GM19025 (cell line): ENCODE data around the gene XXYLT1.

Experiments used
- ATAC-seq: cut with Tn5 transposase; IDR thresholded peaks from one replicate; pipeline ENCODE4 v1.9.1; 2021; ENCODE audit warnings: mild to moderate bottlenecking, low read depth, moderate library complexity; ENCODE audit not compliant: unreplicated experiment

Gene XXYLT1

DNA sequence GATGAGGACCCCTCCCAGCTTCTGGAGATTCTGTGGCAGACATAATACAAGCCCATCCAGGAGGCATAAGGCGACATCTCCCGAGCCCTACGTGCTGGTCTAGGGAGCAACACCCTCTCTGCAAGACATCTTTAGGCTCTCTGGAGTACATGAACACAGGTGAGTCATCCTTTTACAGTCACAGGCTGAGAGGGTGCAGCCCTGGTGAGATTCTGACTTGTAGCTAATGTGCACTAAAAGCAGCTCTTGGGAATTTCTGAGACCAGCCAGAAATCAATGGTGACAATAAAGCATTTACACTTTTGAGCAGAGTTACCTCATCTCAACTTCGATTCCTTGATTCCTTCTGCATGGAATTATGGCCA, 131.1 kb downstream of the XXYLT1 start:
- no peak for ATAC-seq

DNA sequence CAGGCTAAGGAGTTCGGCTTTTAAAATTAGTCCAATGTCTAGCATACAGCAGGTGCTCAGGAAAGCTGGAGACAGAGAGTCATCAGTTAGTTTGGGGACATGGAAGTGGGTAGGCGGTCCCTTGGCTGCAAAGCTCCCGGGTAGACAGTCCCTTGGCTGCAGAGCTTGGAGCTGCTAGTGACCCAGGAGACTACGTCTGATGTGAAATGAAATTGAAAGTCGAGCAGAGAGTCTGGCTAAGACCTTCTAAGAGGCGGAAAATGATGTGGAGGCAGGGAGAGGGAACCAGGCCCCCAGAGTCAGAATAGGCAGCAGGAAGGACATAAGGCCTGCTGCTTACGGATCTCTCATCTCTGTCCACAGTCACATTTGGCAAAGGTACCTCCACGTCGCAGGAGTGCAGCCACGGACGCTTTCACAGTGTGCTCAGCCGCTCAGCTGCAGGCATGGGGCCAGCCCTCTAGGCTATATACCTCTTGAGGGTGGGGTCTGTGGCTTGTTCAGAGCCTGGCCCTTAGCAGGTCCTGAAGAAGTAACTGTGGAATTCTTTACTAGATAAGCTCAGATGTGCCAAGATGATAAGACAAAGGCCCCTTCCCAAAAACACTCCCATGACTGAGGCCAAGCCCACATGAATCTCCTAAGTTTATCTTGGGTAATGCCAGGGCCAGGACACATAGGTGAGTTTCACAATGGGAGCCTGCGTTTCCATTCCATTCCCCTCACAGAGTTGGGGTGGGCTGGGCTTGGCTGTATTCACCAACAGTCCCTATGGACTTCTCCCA, 131.7 kb downstream of the XXYLT1 start:
- ATAC-seq, result peak; percentile 78

DNA sequence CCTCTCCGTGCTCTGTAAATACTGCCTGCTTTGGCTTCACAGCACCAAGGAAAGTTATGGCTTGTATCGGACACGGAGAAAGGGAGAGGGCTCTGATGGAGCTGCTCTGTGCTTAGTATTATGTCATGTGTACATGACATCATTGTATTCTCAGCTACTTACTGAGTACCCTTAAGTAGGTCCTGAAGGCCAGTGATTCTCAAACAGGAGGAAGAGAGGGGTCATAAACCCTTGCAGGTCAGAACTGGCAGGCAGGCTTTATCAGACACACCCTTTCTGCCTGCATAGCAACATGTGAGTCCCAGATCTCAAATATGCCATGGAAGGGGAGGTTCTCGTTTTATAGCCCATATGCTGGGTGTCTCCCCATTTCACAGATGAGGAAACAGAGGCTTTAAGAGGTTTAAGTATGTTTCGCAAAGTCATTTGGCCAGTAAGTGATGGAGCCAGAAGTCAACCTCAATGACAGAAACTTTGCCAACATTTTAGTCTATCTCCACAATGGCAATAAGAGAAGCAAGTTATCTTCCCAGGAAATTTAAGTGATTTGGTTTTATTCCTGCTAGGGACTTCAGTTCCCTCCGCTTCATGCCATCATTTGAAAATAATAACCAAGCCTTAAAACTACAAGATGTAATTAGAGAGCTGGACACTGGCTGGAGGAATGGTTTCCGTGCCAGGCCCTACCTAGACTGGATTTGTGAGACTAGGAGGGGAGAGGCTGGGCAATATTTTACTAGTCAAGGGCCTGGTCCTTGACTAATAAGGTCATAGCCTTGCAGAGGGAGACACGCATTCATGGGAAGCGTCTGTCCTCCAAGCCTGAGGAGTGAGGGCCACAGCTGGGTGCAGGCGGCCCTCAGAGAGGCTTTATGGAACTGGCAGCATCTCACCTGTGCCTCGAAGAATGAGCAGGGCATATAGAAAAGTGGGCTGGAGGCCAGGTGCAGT, 133.0 kb downstream of the XXYLT1 start:
- no peak for ATAC-seq

DNA sequence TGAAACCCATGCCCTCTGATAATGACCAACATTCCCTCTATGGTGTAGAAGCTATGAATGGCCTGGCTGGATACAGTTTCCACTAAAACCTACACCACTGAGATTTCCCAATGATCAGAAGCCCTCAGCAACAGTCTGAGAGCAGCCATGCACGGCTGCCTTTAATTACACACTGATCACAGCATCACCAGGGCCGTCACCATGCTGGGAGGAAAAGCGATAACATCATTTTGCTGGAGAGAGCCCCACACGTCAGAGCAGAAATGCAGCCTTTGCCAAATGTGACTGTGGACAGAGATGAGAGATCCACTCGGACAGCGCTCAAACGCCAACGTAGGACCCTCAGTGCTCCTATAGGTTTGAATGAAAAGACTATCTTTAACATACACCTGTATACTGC, 135.0 kb downstream of the XXYLT1 start:
- ATAC-seq, result no peak

DNA sequence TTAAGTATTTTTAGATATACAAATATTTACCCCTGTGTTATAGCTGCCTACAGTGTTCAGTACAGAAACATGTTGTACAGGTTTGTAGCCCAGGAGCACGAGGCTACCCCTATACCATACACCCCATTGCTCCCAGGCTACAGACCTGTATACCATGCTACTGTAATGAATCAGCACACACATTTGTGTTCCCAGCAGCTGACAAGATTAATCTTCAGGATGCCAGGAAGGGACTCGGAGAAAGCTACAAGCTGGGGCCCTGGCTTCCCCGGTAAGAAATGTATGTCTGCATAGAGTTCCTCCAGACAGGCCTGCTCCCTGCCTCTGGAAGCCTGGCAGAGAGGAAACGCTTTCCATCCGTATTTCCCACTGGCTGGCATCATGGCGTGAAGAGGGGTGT, 136.5 kb downstream of the XXYLT1 start:
- no peak for ATAC-seq

DNA sequence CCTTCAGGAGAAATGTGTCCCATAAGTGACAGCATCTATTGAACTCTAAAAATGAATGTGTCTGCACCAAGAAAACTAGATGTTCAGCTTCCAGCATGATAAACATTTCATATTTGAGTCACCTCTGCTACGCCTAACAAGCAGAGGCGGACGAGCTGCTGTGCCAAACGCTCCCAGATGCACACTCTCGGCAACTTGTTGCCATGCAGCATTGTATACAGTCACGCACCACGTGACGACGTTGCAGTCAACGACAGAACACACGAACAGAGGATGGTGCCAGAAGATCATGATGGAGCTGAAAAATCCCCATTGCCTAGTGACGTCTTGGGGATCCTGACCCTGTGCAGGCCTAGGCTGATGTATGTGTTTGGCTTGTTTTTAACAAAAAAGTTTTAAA, 137.5 kb downstream of the XXYLT1 start:
- peak; percentile 42 for ATAC-seq

DNA sequence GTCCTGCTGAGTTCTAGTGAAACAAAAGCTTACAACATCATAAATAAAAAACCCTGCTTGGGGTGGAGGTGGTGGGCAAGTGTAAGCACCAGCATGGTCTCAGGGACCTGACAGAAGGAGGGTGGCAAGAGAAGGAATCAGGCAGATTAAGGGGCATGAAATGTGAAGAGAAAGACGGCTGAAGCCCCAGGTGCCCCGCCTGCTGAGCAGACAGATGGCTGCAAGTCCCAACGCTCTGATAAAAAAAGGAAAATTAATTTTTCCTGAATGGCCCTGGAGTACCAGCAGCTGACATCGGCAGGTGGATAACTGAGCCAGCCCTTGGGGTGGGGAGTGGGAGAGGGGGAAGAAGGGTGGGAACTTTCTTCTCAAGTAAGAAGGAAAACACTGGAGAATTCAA, 137.9 kb downstream of the XXYLT1 start:
- ATAC-seq, result no peak

DNA sequence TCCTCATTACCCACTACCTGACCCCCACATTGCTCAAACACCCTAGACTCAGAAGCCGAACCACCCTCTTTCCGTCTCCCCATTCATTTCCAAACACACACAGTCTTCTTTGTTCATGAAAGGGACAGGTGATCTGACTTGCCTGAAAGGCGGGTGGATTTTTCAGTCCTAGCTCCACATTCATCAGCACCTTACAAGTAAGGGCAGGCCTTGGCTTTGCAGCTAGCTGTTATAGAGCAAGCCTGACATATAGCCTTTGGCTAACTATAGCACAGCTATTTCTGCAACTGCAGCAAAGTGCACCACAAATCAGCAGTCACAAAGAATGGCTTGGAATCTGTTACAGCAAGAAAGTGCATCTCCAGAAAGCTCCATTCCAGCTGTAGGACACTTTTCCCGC, 139.8 kb downstream of the XXYLT1 start:
- no peak for ATAC-seq

DNA sequence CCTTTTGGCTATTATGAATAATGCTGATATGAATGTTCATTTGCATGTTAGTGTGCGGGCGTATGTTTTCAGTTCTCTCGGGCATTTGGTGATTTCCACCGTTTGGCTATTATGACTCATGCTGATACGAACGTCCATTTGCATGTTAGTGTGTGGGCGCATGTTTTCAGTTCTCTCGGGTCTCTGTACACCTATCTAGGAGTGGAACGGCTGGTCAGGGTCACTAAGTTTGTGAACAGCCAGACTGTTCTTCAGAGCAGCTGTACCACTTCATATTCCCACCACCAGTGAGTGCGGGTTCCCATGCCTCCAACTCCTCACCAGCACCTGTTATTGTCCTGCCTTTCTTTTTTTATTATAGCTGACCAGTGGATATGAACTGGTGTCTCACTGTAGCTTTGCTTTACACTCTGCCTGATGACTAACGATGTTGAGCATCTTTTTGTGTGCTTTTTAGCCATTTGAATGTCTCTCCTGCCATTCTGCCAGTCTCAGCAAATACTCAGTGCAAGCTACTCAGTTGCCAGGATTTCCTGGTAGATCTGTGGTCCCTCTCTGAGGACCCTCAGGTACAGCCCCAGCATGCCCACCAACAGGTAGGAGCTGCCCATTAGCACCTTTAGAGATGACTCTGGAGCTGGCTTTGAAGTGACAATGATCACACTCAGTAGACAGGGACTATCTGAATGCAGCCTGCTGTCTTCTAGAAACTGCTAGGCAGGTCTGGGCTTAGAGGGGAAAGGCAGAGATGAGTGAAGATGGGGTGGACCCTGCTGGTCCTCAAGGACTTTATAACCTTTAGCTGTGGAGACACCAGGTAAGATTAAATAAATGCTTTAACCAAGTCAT, 141.1 kb downstream of the XXYLT1 start:
- ATAC-seq, result peak; percentile 83

DNA sequence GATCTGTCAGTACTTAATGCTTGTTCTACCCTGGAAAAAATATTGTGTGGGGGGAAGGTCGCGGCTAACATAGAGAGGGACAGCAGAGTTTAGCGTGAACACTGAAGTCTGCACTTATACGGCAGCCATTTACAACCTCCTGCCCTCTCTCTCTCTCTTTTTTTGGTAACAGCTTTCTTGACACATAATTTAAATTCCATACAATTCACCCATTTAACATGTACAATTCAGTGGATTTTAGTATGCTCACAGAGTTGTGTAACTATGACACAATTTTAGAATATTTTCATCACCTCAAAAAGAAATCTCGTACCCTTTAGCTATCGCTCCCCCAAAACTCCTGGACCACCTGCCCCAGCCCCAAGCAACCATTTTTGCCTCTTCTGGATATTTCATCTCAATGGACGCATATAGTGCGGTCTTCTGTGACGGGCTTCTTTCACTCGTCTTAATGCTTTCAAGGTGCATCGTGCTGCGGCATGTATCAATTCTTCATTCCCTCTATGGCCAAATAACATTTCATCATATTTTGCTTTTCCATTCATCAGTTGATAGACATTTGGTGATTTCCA, 141.8 kb downstream of the XXYLT1 start:
- ATAC-seq, result no peak

DNA sequence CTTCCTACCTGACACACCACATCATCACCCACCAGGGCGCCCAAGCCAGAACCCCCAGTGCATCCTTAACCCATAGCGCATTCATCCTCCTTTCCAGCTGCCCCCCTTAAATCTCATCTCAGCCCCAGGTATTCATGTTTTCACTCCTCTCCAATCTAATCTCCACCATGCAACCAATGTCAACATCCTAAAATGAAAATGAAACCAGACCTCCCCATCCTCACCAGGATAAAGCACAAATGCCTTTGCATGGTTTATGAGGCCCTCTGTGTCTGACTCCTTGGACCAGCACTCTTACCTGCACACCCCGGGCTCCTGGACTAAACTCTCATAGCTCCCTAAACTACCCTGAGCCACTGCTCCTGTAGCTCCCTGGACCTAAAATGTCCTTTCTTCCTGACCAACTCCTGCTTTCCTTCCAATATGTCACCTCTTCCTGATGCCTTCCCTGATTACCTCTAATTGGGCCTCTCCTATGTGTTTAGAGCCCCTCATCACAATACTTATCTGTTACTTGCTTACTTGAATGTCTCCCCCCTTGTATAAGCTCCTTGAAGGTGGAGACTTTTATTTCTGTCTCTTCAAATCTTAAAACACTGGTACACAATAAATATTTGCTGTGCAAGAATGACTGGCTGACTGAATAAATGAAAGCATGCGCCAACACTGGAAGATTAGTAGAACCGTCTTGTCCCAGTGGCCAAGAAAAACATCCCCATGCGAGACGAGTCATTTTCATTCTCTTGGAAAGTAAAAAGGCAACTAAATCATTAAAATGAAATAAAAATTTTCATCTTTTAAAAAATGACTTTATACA, 142.5 kb downstream of the XXYLT1 start:
- no peak for ATAC-seq

DNA sequence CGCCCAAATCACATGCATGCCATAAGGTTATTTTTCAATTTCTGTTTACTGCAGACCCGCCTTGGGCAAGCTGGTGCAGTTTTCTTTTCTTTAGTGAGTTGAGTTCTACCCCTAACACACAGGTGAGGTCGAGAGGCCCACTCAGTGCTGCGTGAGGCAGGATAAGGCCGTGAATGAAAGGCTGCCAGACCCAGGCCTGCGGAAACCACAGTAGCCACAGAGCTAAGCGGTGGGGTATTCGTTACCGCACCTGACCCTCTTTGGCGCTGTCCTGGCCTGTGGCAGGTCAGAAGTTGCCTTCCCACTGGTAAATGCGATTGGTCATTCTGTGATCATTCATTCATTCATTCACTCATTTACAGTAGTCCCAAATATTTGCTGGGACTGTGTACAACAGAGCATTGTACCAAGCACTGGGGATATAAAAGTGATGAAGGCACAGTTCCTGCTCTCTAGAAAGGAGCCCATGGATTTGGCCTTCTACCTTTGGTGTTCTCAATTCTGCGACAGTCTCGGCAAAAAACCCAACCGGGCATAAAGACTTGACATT, 144.8 kb downstream of the XXYLT1 start:
- ATAC-seq, result no peak

DNA sequence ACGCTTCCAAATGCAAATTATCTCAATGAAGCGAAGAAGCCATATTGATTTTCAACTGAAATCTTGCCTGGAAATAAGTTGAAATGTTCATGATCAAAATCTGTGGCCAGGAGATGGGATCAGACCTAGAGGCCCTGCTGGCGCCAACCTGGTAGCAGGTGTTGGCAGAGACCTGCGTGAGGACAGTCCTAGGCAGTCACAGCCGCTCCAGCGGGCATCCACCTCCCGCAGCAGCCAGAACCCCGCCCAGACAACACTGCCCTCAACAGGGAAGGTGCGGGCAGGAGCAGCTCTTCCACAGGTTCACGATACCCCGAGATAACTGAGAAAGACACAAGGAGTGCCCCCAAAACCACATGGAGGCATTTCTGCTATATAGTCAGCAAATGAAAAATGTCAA, 145.3 kb downstream of the XXYLT1 start:
- no peak for ATAC-seq

DNA sequence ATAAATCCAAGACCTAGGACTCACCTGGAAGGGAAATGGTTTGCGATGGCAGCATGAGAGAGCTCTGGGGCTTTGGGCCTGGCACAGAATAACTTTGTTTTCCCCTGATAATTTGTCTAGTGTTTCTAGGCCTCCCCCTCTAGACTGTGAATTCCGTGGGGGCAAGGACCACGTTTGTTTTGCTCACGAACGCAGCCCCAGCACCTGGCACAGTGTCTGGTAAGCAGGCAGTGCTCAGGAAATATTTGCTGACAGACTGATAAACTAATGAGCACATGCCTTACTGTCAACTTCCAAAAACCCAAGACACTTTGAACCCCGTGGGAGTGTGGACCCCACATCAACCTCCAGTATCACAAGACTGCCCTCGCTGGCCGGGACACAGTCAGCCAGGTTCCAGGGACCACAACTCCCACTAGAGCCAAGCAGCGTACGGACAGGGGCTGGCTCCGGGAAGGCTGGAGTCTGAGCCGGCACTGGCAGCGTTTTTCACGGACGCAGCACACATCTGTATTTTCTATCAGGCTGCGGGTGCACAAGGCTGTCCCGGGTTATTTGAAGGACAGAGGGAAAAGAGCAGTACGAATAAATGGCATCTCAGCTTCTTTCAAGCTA, 146.5 kb downstream of the XXYLT1 start:
- no peak for ATAC-seq

DNA sequence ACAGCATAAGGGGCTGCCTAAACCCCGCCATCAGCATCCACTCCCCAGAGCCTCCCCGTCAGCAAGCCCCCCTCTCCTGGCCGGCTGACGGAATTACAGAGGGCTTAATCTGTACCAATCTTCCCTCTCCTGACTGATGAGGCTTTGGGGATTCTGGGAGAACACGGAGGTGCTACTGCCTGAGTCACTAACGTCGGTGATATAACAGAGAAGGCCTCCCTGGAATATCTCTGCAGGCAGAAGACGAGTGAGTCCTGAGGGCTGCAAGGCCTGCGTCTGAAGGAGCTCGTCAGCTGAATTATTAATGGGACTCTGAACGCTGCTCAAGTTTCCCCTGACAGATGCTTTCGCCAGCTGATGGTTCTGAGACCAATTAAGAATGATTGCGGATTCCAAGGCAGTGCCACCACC, 147.7 kb downstream of the XXYLT1 start:
- no peak for ATAC-seq

DNA sequence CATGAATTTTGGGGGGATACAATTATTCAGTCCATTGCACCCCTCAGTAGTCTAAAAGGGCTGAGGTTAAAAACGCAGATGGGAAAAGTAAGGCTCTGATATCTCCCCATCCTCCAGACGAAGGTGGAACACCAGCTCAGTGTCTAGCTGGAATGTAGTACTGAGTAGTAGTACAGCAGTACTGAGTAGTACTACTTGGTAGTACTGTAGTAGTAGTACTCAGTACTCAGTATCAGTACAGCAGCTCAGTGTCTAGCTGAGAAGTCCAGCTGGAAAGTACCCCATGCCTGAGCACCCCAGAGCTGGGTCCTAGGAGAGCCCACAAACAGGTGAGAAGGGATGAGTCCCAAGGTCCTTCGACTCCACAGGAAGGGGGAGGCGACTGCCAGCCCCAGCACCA, 148.7 kb downstream of the XXYLT1 start:
- no peak for ATAC-seq

DNA sequence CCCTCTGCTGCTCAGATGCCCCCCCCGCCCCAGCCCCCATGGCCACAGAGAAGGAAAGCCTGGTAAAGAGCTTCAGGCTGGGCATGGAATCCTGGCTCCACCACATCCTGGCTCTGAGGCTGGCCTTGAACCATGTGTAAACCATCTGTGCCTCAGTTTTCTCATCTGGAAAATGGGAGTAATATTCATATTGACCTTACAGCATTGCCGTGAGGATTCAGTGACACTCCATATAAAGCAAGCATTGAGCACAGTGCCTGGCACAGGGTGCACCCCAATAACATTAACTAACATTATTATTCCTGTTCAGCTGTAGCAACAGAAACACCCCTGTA, 150.7 kb downstream of the XXYLT1 start:
- ATAC-seq, result no peak

DNA sequence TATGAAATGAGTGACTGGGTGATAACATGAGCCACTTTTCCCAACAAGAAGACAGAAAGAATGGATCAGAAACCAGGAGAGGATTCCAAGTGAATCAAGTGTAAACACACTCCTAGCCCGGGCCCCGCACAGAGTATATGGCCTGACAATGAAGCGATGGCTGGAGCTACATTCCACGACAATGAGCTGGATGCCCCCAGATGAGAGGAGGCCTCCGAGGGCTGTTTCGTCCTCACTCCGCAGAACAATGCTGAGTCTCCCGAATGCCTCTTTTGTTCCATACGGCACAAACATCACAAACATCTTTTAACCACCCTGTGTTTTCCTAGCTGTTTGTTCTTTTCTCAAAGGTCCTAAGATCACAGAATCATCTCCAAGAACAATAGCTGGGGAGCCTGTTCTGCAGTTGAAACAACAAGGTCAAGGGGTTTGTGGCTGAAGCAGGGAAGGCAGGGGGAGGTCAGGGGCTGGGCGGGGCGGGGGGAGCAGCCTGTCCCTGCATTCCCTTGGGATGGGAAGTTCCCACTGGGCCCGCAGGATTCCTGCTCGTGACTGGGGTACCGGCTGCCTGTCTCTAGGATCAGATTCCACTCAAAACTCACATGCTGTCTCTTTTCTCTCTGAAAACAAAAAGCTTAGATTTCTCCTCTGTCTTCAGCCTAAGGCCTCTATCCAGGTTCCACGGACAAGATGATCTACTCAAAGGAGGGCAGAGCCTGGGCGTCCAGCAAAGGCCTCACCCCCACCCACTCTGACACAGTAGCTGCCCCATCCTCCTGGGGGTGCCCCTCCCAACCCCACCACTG, 151.3 kb downstream of the XXYLT1 start:
- ATAC-seq, result no peak
